ENCODE measurements around the gene HNRNPAB. TPM values are rescaled to one million over a fixed set of nuclear protein-coding genes. Genes with fewer than 3 reads are reported as not detected.
"Not testable (repeated sequence)": the region's sequence is repeated elsewhere in the genome, so short reads cannot be mapped to it uniquely, and the experiment has no call there.

Gene HNRNPAB
- total RNA-seq, 1 experiment from 2014 or later = 175 TPM

- peak; percentile 31 for DNase-seq (ENCODE audit: low read depth)
- in situ Hi-C loops (cut with HindIII; ENCODE audit: low pct_unique_long_range_greater_than_20kb, low sequenced_read_pairs) = no loop called here
These were observed 32.3 kb downstream of the HNRNPAB start for GRCh38 chr5:178236679-178237078.

DNA sequence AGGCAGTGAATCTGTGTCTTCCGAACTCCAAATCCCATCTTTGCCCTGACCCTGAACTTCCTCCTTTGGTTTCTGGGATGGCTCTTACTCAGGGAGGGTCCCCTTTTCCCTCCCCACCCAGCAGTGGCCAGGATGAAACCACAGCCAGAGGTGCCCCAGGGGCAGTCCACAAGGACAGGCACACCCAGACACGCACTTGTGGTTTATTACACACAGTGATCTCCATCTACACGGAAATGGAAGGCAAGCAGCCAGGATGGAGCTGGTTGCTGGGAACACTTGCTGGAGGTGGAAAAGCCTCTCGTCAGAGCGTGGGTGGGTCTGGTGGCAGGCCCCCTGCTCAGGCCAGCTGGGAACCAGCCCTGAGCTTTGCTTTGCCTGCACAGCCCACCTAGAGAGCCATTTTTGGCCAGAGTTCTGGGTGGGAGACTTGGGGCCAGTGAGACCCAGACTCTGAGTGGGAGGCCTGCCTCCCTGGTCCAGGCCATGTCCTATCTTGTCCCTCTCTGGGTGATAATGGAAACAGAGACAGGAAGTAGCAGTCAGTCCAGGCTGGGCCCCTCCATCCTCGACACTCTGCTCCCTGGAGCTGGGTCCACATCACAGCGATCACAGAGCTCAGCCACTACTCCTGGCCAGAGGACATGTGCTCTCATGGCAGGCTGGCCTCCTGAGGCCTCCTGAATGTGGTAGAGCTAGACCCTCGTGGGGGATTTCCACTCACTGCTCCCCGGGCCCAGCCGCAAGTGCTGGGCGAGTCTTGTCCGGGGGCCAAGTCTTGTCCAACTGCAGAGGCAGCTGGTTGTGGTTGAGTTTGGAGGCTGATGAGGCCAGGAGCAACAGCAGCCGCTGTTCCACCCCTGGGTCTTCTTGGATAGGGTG, 33.3 kb downstream of the HNRNPAB start:
- no peak for DNase-seq (ENCODE audit: low read depth)
- in situ Hi-C loops (cut with HindIII; ENCODE audit: low pct_unique_long_range_greater_than_20kb, low sequenced_read_pairs) = no loop called here

DNA sequence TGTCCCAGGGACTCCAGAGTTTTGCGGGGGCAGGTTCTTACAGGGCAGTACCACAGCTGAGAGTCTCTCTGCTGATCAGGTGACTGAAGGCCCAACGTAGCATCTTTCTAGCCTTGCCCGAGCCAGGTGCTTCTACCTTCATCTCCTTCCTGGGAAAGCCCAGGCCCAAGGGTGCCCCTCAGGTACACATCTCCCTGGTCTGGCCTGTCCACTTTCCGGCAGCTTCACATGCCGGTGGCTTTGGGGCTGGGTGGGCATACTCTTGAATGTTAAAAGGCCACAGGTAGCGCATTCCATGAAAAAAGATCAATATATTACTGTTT, 33.9 kb downstream of the HNRNPAB start:
- in situ Hi-C loops (cut with HindIII; ENCODE audit: low pct_unique_long_range_greater_than_20kb, low sequenced_read_pairs) = no loop called here
- no peak for DNase-seq (ENCODE audit: low read depth)

GRCh38 chr5:178238711-178239592, 34.6 kb downstream of the HNRNPAB start:
- DNase-seq (ENCODE audit: low read depth) = no peak
- in situ Hi-C loops (cut with HindIII; ENCODE audit: low pct_unique_long_range_greater_than_20kb, low sequenced_read_pairs) = no loop called here

DNA sequence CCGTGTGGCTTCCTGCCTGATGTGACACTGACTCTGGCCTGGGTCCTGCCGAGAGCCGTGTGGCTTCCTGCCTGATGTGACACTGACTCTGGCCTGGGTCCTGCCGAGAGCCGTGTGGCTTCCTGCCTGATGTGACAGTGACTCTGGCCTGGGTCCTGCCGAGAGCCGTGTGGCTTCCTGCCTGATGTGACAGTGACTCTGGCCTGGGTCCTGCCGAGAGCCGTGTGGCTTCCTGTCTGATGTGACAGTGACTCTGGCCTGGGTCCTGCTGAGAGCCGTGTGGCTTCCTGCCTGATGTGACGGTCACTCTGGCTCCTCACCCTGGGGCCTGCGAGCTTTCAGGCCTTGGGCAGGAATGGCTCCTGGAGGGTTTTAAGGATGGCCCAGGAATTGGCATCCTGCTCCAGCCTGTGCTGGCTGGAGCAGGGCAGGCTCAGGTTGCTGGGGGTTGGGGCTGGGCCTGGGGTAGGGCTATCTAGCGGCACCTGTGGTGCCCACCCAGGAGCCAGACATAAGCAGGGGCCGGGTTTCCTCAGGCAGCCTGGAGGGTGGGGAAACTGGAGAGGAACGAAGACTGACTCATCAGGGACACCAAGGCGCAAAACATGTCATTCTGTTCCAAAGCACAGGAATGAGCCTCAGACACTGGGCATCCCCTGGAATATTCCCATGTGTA, 35.4 kb downstream of the HNRNPAB start:
- in situ Hi-C loops (cut with HindIII; ENCODE audit: low pct_unique_long_range_greater_than_20kb, low sequenced_read_pairs); DNase-seq (ENCODE audit: low read depth): not testable (repeated sequence)

- in situ Hi-C loops (cut with HindIII; ENCODE audit: low pct_unique_long_range_greater_than_20kb, low sequenced_read_pairs) = no loop called here
- no peak for DNase-seq (ENCODE audit: low read depth)
These were observed 36.0 kb downstream of the HNRNPAB start for GRCh38 chr5:178240341-178240741.

GRCh38 chr5:178240766-178241165, 36.4 kb downstream of the HNRNPAB start:
- no peak for DNase-seq (ENCODE audit: low read depth)
- in situ Hi-C loops (cut with HindIII; ENCODE audit: low pct_unique_long_range_greater_than_20kb, low sequenced_read_pairs) = no loop called here

- no peak for DNase-seq (ENCODE audit: low read depth)
- in situ Hi-C loops (cut with HindIII; ENCODE audit: low pct_unique_long_range_greater_than_20kb, low sequenced_read_pairs) = no loop called here
These were observed 36.9 kb downstream of the HNRNPAB start for GRCh38 chr5:178241231-178241663.

GRCh38 chr5:178241688-178242231, 37.4 kb downstream of the HNRNPAB start:
- DNase-seq (ENCODE audit: low read depth) = no peak
- in situ Hi-C loops (cut with HindIII; ENCODE audit: low pct_unique_long_range_greater_than_20kb, low sequenced_read_pairs) = no loop called here

GRCh38 chr5:178242416-178242815, 38.1 kb downstream of the HNRNPAB start:
- in situ Hi-C loops (cut with HindIII; ENCODE audit: low pct_unique_long_range_greater_than_20kb, low sequenced_read_pairs) = no loop called here
- DNase-seq (ENCODE audit: low read depth) = no peak

DNA sequence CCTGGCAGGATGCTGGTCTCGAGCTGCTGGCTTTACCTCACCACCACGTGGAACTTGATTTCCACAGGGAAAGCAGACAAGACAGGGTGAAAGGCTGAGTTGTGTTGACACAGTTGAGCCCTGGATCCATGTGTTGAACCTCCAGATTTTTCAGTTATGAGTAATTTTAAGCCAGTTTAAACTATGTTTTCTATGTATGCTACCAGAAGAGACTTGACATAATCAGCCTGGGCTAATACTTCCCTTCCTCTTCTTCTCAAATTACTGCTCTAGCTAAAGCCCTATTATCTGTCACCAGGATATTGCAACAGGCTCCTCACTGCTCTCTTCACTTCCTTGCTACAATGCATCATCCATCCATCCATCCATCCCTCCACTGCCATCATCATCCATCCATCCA, 40.2 kb downstream of the HNRNPAB start:
- in situ Hi-C loops (cut with HindIII; ENCODE audit: low pct_unique_long_range_greater_than_20kb, low sequenced_read_pairs) = no loop called here
- DNase-seq (ENCODE audit: low read depth) = no peak

DNA sequence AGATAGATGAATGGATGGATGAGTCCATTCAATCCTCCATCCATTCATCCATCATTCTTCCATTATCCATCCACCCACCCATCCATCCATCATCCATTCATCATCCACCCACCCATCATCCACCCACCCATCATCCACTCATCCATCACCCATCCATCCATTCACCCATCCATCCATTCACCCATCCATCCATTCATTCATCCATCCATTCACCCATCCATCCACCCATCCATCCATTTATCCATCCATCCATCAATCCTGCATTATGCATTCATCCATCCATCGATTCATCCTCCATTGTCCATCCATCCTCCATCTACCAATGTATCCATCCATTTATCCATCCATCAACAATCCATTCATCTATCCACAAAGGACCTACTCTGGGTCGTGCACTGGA, 41.1 kb downstream of the HNRNPAB start:
- DNase-seq (ENCODE audit: low read depth) = no peak
- in situ Hi-C loops (cut with HindIII; ENCODE audit: low pct_unique_long_range_greater_than_20kb, low sequenced_read_pairs) = no loop called here

DNA sequence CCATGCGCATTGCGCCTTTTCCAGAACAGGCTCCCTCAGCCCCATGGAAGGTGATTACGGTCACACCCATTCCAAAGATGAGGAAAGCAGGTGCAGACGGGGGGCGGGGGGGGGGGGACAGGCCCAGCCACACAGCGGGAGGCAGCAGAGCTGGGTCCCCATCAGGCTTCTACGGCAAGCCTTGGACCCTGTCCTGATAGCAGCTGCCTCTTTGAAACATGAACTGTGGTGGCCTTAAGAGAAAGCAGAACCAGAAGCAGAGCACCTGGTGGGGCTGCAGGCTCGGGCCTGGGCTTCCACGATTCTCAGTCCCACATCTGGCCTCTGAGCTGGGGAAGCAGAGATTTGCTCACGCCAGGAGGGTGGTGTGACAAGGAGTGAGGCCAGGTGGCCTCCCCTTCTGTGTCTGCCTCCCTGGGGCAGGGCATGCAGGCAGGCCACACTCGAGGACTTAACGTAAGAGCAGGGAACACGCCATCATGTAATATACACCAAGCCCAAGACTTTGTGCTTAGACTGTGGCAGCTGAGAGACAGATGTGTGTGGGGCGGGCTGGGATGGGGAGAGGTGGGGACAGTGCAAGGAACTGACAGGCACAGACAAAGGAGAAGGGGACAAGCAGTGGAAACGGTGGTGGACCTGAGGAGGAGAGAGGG, 42.4 kb downstream of the HNRNPAB start:
- DNase-seq (ENCODE audit: low read depth) = no peak
- in situ Hi-C loops (cut with HindIII; ENCODE audit: low pct_unique_long_range_greater_than_20kb, low sequenced_read_pairs) = no loop called here

- in situ Hi-C loops (cut with HindIII; ENCODE audit: low pct_unique_long_range_greater_than_20kb, low sequenced_read_pairs) = no loop called here
These were observed 43.4 kb downstream of the HNRNPAB start for GRCh38 chr5:178247481-178248456.

GRCh38 chr5:178248750-178249149, 44.4 kb downstream of the HNRNPAB start:
- DNase-seq (ENCODE audit: low read depth) = no peak
- in situ Hi-C loops (cut with HindIII; ENCODE audit: low pct_unique_long_range_greater_than_20kb, low sequenced_read_pairs) = no loop called here

More at GRCh38 chr5:178247481-178248456, 43.4 kb downstream of the HNRNPAB start:
- DNase-seq (ENCODE audit: low read depth) = no peak

DNA sequence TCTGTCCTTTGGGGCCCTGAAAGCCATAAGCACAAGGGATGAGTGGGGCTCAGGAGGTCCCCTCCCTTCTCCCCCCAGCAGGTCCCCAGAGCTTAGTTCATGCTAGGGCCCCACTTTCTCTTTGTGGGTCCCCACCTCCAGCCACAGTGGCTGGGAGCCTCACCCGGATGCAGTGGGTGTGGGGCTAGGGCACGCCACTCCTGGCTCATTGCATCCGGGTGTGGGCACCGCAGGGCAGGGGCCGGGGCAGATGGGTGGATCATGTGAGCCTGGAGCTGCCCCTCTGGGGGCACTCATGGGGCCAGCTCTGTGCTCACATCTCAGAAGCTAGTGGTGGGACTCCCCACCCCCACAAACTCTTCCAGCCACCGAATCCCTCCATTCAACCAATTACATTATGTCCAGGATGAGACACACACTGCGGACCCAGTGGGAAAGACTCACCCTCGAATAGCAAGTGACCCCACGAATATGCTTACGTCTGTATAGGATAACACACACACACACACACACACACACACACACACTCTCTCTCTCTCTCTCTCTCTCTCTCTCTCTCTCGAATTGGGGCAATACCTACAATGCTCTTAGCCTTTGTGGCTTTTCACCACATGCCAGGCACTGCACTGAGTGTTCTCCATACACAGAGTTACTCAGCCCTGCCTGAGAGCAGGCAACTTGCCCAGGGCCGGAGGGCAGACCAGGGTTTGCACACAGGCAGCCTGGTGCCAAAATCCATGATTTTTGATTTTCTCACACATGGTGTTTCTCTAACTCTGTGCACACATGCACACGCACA, 45.1 kb downstream of the HNRNPAB start:
- in situ Hi-C loops (cut with HindIII; ENCODE audit: low pct_unique_long_range_greater_than_20kb, low sequenced_read_pairs) = no loop called here

More for the DNA sequence above, 45.1 kb downstream of the HNRNPAB start:
- no peak for DNase-seq (ENCODE audit: low read depth)

Measured in Caki2 (cell line).